Measurements from ENCODE around the gene CFAP99.
A peak's percentile ranks its signal among the peaks of the same experiment; 100 is the strongest.

CFAP99 gene

DNA sequence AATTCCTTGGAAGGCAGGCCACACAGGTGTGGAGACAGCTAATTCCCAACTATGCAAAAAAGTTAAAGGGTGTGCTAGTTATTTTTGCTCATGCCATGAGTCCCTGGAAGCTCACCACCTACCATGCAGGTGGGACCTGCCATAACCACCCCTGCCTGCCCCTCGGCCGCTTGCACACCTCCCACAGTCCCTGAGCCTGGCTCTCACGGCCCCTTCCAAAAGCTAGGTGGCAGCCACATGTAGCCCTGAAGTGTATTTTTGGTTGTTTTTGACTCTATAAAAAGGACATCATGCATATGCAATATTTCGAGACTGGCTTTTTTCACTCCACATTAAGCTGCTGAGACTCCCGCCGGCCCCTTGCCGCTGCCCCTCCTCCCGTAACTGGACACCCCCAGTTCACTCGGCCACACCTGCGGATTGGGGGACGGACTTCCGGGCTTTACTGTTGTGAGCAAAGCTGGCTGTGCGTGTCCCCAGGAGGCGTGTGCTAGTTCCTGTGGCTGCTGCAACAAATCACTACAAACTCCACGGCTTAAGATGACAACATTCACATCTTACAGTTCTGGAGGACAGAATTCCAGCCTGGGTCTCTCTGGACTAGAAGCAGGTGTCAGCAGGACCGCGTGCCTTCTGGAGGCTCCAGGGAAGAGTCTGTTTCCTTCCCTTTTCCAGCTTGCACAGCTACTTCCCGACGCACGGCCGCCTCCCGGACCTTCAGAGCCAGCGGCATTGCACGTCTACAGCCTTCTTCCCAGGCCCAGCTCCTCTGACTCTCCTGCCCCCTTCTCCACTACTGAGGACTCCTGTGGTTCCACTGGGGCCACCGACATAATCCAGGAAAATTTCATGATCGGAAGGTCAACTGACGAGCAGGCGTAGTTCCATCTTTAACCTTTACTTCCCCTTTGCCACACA, 25.1 kb upstream of the CFAP99 start:
- no peak for DNase-seq

DNA sequence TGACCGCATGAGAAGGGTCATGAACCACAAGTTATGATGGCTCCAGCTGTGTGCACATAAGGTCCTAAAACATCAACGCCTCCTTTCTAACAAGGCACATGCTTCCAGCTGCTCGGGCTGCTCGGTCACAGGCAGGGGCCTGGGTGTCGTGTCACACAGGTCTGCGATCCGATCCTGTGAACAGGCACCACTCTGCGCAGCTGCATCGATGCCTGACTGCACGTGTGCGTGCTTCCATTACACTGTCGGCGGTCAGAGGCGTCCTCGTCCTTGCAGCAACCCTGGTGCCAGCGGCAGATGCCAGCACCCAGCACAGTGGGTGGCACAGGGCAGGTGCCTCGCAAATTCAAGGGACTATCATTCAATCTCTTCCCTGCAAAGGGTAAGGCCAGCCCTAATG, 24.2 kb upstream of the CFAP99 start:
- no peak for DNase-seq

DNA sequence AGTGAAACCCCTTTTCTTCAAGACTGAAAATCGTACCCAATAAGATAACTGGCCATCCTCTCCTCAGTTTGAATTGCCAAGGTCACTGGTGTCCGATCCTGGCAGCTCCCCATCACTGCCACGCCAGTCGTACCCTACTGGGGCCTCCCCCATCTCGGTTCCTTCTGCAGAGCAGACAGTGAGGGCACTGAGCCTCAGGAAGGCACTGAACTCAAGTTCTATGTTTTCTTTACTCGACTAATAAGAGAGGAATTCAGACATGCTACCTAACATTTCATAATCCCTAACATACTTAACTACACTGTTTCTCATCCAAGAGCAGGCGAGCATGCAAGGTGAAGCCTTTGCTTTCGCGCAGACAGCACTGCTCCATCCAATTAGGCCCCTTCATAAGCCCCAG, 23.7 kb upstream of the CFAP99 start:
- DNase-seq = no peak

DNA sequence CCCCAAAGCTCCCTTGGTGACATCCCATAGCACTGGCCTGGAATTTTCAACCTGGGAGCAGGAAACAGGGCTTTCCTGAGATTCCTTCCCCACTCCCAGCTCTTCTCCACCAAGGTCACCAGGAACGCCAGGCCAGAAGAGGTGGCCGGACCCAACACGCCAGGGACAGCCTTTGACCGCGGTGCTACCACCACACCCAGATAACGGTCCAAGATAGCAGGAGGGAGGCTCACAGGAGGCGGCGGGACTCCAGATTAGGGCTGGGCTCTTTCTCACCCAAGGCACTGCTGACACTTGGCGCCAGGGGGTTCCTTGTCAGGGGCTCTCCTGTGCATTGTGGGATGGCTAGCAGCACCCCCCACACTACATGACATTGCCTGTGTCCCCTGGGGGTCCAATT, 23.2 kb upstream of the CFAP99 start:
- DNase-seq = no peak

DNA sequence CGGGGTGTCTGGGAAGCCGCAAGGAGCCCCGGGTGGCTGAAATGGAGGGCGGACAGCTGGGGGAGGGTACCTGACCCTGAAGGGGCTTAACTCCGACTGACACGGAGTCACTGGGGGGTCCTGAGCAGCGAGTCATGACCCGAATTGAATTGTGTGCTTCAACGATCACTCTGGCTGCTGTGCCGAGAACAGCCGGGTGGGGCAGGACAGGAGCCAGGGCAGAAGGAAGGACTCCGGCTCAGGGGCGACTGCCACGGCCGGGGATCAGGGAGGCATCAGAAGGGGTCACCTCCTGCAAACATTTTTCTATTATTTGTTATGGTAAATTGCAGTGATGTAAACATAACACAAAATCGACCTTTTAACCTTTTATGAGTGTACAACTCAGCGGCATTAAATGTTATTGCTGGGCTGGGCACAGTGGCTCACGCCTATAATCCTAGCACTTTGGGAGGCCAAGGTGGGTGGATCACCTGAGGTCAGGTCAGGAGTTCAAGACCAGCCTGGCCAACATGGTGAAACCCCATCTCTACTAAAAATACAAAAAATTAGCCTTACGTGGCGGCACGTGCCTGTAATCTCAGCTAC, 21.9 kb upstream of the CFAP99 start:
- DNase-seq = no peak

DNA sequence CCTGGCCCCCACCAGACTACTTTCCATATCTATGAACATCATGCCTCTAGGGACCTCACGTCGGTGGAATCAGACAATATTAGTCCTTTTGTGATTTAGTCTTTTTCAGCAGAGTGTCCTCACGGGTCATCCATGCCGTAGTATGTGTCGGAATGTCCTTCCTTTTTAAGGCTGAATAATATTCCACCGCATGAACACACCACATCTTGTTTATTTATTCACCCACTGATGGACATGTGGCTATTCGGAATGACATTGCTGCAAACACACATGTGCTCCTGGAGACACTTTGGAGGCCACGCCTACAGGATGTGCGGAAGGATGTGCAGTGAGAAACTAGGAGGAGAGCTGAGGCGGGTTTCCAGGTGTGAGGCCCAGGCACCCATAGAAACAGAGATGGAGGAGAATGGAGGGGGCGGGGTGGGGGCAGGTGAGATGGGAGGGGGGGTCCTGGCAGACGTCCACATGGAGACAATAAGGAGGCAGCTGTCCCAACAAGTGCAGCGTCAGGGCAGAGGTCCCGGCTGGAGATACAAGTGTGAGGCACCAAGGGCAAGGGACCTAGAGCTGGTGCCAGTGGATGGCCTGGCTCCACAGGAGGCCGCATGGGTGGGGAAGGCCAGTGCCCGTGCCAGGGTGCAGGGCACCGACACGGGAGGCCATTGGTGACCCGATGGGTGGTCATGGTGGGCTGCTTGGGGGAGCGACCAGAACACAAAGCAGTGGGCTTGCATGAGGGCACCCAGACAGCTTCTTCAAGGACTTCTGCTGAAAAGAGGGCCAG, 21.0 kb upstream of the CFAP99 start:
- no peak for DNase-seq

DNA sequence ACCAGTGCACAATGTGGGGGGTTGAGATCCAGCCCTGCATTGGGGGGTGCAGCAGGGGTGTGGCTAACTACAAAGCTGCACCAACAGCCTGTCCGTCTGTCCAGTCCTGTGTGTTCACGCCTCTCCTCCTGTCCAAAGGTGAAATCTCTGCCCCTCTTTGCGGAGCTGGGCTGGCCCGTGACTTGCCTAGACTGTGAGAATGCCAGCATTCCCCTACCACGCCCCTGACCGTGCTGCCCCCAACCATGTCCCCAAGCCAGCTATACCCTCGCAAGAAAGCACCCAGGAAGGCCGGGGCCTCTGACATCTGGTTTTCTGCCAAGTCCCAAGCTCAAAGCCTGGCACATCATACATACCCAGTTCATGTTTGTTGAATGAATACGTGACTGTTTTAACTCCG, 19.5 kb upstream of the CFAP99 start:
- DNase-seq = no peak

DNA sequence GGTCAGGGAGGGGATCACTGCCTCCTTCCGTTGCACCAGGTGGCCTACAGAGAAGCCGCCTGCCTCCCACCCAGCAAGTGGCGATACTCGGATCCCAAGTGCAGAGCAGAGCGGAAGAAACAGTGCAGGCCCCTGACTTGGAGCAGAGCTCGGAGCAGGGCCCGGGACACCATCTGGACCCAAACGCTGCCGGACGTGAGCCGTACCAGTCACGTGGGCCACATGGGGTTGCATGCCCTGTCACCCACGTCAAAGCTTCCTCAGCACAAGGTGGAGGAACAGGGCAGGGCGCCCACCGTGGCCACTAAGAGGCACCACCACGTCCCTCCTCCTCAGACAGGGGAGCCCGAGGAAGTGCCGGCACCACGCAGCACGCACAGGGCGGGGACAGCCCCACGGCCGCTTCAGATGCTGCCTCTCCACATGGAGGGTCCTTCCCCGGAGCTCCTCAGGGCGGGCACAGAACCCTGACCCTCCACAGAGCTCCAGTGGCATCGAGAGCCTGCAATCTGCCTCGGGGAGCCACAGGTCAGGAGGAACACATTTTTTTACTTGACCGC, 19.0 kb upstream of the CFAP99 start:
- DNase-seq = no peak

DNA sequence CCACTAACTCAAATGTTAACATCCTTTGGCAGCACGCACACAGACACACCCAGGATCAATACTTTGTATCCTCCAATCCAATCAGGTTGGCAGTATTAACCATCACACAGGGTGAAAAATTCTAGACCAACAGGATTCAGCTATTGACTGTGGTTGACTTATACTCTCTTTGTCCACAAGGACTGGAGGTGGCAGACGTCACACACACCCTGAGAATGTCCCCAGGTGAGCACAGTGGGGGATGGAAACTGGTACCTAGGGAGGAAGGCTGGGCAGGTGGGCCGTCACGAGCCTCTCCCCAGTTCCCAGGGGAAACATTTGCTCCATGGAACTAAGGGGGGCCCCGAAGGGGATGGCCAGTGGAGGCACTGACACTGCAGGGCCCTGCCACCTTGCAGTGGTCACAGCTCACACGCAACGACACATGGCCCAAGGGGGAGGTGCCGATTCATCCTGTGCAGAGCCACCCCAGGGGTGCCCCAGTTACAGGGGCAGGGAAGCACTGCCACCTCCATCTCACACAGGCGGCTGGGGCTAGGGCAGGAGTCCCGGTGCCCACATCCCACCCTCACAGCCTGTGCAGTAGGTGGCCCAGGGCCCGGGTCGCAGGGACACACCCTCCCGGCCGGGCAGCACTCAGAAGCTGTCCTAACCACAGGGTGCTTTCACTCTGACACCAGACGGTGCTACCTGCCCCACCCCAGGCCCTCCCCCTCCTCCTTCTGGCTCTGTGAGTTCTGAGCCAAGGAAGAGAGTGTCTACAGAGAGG, 17.7 kb upstream of the CFAP99 start:
- peak; percentile 29 for DNase-seq

DNA sequence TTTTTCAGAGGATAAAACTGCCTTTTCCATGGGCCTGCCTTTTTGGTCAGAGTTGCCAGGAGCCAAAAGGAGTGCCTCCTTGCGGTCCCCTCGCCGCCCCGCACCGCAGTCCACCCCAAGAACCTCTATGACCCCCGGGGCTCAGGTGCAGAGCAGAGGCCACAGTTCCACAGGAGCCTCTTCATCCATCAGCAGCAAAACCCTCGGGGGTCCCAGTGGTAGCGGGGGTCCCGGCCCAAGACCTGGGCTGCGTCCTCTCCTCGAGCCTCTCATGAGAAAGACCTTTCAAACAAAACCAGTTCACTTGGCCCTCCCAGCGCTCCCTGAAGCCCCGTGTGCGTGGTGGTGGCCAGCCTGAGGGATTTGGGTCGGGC, 17.2 kb upstream of the CFAP99 start:
- no peak for DNase-seq

DNA sequence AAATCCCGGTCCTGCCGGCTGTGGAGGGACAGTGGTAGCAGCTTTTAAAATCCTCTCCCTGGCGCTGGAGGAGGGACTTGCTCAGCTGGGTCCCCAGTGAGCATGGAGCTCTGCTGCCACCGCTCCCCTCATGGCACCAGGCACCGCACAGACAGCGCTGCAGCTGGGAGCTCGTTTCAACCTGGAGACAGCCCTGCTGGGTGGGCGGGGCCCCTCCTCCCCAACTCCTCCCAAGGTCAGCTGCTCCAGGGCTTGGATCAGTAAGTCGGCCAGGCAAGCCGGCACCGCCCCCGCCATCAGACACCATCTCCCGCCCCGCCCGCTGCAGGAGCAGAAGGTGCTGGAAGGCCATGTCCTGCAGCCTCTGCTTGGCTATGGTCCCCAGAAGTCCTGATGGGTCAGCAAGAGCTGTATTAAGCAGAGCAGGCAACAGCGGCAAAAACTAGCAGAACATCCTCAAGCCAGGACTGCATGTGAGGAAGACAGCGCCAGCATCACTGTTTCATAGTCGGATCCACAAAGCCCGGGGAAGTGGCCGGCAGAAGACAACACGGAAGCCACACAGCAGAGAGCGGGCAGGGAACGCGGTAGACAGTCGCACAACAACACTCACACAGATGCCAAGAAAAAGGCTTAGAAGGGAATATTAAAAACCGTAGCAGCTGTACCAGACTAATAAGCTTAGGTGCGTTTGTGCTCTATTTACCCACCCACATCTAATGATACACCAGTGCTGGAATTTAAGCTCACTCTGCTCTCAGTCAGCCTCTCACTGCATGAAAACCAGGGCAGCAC, 16.5 kb upstream of the CFAP99 start:
- DNase-seq = peak; percentile 42

DNA sequence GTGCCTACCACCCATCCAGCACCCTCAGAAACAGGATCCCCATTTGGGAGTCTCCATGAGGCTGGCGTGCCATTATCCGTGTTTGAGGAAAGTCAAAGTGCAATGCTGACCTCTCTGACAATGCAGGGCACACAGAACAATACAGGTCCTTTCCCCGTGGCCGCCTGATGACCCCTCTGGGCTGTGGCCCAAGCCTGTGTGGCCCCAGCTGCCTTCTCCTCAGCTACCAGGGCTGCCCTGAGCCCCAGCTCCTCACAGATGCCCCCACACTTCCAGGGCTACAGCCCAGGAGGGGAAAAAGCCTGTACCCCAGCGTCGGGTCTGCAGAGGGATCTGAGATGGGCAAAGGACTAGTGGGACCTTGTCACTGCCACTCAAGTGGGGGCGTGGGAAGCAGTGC, 15.8 kb upstream of the CFAP99 start:
- DNase-seq = no peak

DNA sequence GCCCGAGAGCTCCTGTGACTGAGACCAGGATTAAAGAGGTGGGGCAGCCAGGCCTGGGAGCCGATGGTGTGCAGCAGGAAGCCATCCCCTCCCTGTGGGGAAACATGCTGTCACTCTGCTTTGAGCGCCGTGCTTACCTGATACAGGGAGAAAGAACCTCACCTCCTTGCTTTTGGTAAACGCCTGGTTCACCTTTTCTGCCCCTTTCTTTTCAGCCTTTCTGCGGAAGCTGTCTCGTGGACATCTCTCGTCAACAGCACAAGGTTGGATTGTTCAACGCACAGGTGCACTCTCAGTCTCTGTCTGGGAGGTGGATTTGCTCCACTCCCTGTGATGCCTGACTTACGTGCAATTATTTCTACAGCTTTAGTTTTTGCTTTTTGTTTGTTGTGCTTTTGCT, 12.3 kb upstream of the CFAP99 start:
- no peak for DNase-seq

DNA sequence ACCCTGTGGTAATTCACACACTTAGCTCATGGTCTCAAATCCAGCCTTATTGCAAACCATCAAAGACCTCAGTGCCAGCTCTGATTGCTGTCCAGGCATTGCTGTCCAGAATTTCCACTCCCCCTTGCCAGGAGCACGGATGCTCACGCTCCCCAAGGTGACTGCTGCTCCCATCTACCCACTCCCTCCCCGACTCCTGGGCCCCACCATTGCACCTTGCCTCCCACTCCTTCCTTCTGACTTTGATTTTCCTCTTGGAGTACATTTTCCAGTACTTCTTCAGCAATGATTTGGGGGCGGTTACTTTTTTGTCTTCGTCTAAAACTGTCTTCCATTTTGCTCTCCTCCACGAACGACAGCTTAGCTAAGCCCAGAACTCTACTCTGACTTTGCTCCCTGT, 11.8 kb upstream of the CFAP99 start:
- DNase-seq = no peak

DNA sequence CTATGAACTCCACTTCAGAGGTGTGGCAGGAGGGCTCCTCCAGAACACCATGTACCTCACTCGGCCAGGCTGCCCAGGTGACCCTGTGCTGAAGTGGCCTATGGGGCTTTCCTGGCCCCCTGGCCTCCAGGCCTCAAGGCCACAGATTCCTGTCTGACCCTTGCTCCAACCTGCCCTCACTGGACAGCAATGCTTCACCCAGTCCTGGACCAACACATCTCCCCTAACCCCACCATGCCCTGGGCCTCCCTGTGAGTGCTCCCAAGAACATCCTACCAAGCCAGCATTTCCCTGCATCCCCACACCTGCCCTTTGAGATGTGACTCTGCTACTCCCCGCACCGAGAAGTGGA, 10.8 kb upstream of the CFAP99 start:
- no peak for DNase-seq

DNA sequence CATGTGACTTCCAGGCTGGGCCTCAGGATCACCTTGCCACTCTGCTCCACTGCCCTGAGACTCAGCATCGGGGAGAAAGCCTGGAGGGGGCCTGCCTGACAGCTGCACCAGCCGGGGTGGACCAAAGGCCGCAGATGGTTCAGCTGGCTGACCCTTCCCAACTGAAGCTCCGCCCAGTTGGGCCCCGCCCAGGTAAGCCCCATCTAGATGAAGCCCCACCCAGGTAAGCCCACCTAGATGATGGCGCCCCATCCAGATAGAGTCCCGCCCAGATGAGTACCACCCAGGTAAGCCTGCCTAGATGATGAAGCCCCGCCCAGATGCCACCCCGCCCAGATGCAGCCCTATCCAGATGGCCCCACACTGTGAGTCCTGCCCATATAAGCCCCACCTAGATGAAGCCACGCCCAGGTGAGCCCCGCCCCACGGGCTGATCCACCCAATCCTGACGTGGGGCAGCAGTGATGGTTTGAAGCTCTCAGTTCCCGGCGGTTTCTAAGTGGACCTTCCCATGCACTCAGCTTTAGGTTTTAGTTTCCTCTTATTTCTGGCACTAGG, 10.3 kb upstream of the CFAP99 start:
- DNase-seq = peak; percentile 69

DNA sequence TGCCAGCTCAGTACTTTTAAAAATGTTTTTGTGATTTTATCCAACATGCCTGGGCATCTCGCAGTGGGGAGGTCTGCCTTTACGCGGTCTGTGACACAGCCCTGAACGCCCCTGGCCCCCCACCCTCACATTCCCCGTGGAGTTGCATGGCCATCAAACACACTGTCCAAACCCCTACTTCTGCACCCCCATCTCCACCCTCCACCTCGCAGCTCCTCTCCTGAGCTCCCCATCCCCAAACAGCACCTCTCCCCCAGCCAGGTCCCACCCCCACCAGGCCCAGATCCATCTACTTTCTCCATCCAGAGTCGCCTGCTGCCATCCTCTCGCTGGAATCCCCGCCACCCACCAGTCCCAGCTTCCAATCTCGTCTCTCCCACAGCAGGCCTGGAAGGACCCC, 9.8 kb upstream of the CFAP99 start:
- DNase-seq = no peak

DNA sequence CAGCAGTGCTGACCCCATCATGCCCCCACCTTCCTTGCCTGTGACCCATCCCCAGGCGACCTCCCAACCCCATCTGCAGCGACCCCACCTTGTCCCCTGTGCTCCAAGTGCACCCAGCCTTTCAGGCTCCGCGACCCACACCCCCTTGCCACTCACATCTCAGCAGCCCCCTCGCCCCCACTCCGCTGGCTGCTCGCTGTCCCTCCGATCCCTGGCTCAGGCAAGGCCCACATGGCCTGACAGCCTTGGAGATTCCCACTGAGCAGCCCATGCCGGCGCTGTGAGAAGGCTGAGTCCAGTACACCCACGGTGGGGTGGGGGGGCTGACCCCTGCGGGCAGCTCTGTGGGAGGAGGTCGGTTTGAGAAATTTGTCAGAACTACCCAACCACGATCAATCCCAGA, 9.4 kb upstream of the CFAP99 start:
- no peak for DNase-seq

DNA sequence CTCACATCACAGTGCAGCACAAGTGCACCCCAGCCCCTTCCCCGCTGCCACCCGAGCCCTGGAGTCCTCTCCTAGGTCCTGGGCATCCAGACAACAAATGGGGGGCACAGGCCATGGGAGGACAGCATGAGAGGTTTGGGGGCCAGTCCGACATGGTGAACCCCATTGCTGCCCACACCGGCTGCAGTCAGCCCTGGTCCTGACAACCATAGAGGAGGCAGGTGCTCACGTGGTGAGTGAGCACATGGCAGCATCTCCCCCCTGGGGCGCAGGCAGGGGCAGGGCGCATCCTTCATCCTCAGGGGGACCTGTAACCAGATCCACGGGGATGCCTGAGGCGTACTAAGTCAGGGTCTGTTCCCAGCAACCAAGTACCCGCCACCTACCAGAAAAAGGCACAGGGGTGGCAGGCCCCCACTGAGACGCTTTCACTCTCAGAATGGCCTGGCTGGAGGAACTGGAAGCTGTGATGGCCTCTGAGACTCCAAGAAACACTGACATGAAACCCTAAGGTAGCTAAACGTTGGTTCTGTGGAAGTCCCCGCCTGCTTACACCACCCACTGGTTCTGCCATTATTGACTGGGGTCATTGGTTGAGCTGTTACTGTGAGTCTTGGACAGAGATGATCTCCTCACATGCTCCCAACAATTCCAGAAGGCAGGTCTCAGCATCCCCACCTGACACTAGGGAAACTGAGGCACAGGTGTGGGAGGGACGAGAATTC, 6.8 kb upstream of the CFAP99 start:
- peak; percentile 52 for DNase-seq

DNA sequence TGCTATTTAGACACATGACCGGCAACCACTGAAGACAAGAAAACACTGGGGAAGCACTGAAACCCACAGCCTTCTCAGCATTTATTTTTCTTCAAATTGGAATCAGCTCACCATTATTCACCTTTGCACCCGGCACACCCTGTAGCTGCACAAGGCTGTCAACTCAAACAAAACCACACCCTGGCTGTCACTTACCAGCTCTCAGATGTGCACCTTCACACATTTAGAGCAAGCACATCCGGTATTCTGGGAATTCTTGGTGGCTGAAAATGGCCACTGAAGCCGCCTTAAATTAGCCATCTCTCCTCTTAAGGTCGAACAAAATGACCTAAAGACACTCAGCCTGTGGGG, 6.2 kb upstream of the CFAP99 start:
- DNase-seq = peak; percentile 82
